ENCODE measurements around the gene PRDM16. TPM values are rescaled to one million over a fixed set of nuclear protein-coding genes. Genes with fewer than 3 reads are reported as not detected.

PRDM16 gene
- polyA plus RNA-seq, 1 donor (not counting 4 experiments of a cell fraction or from before 2014, with no cell fraction given) = 0.05 TPM

- Histone ChIP-seq H3K4me1 (ENCODE audit: control insufficient read depth, extremely low read depth, insufficient read depth, low read length) (no peaks in the 10 kb centered on the region), H3K79me2 (ENCODE audit: control insufficient read depth, insufficient read depth, low read length) (no peaks in the 10 kb centered on the region), H2AFZ (ENCODE audit: control insufficient read depth, low read length) (no peak overlapping the region), H3K27ac (ENCODE audit: control insufficient read depth, insufficient read depth, low read length) (no peak overlapping the region), H3K4me2 (ENCODE audit: control insufficient read depth, extremely low read depth, insufficient read depth, low read depth, low read length) (no peak overlapping the region), H3K36me3 (ENCODE audit: control insufficient read depth in 2 of 2, extremely low read depth in 1 of 2, insufficient read depth in 2 of 2, low read length in 2 of 2) (no peaks in the 10 kb centered on the region), H3K9ac (ENCODE audit: control insufficient read depth, extremely low read depth, insufficient read depth, low read length) (no peak overlapping the region), H3K9me3 (ENCODE audit: control insufficient read depth, low read depth, low read length) (peaks cover 15% of the 10 kb centered on the region), H3K4me3 (ENCODE audit: control insufficient read depth in 2 of 3, extremely low read depth in 1 of 3, insufficient read depth in 2 of 3, low read depth in 1 of 3, low read length in 3 of 3) (no peak overlapping the region), H3K9me1 (ENCODE audit: control insufficient read depth, extremely low read depth, insufficient read depth, low read length) (no peaks in the 10 kb centered on the region), H4K20me1 (ENCODE audit: control insufficient read depth, extremely low read depth, insufficient read depth, low read length) (no peaks in the 10 kb centered on the region), H3K27me3 (ENCODE audit: control insufficient read depth, extremely low read depth, insufficient read depth, low read length) (peaks cover 4% of the 10 kb centered on the region)
- FAIRE-seq (no peak), DNase-seq (ENCODE audit: low read depth, low spot score) (no peak)
- TF ChIP-seq CTCF (optimal IDR thresholded peaks at IDR 0.05 in 1 of 3, IDR thresholded peaks at IDR 0.05 in 1 of 3, conservative IDR thresholded peaks at IDR 0.05 in 1 of 3; ENCODE audit: extremely low read depth in 1 of 3, insufficient read depth in 2 of 3, low read length in 3 of 3) (no peak), EZH2 (IDR thresholded peaks at IDR 0.05; ENCODE audit: low read length) (no peak)
- dilution Hi-C loops (cut with MboI; ENCODE audit: extremely low pct_ligation_motif_present, low sequenced_read_pairs) = no loop called here
Measured at GRCh38 chr1:3116560-3116959, 47.6 kb downstream of the PRDM16 start.

GRCh38 chr1:3117879-3118278 is 48.9 kb downstream of the PRDM16 start:
- peaks cover 15% of the 10 kb centered on the region for H3K9me3 ChIP-seq (ENCODE audit: control insufficient read depth, low read depth, low read length)

More at GRCh38 chr1:3117879-3118278, 48.9 kb downstream of the PRDM16 start:
- TF ChIP-seq EZH2 (IDR thresholded peaks at IDR 0.05; ENCODE audit: low read length) (no peak), CTCF (optimal IDR thresholded peaks at IDR 0.05 in 1 of 3, IDR thresholded peaks at IDR 0.05 in 1 of 3, conservative IDR thresholded peaks at IDR 0.05 in 1 of 3; ENCODE audit: extremely low read depth in 1 of 3, insufficient read depth in 2 of 3, low read length in 3 of 3) (no peak)
- H4K20me1 ChIP-seq (ENCODE audit: control insufficient read depth, extremely low read depth, insufficient read depth, low read length) = no peaks in the 10 kb centered on the region
- H2AFZ ChIP-seq (ENCODE audit: control insufficient read depth, low read length) = no peak overlapping the region
- no peaks in the 10 kb centered on the region for H3K36me3 ChIP-seq (ENCODE audit: control insufficient read depth in 2 of 2, extremely low read depth in 1 of 2, insufficient read depth in 2 of 2, low read length in 2 of 2)
- no peaks in the 10 kb centered on the region for H3K27me3 ChIP-seq (ENCODE audit: control insufficient read depth, extremely low read depth, insufficient read depth, low read length)
- H3K4me2 ChIP-seq (ENCODE audit: control insufficient read depth, extremely low read depth, insufficient read depth, low read depth, low read length) = no peak overlapping the region
- H3K79me2 ChIP-seq (ENCODE audit: control insufficient read depth, insufficient read depth, low read length) = no peaks in the 10 kb centered on the region
- H3K4me1 ChIP-seq (ENCODE audit: control insufficient read depth, extremely low read depth, insufficient read depth, low read length) = no peaks in the 10 kb centered on the region
- DNase-seq (ENCODE audit: low read depth, low spot score) (no peak), FAIRE-seq (no peak)
- no peaks in the 10 kb centered on the region for H3K9me1 ChIP-seq (ENCODE audit: control insufficient read depth, extremely low read depth, insufficient read depth, low read length)
- no peak overlapping the region for H3K4me3 ChIP-seq (ENCODE audit: control insufficient read depth in 2 of 3, extremely low read depth in 1 of 3, insufficient read depth in 2 of 3, low read depth in 1 of 3, low read length in 3 of 3)
- no peak overlapping the region for H3K9ac ChIP-seq (ENCODE audit: control insufficient read depth, extremely low read depth, insufficient read depth, low read length)
- no peak overlapping the region for H3K27ac ChIP-seq (ENCODE audit: control insufficient read depth, insufficient read depth, low read length)
- dilution Hi-C loops (cut with MboI; ENCODE audit: extremely low pct_ligation_motif_present, low sequenced_read_pairs) = no loop called here
